Liver (tissue), 3 donors: Measurements from ENCODE around the gene OR2T1.

ENCODE experiments used
- GABPA ChIP-seq, 2 donors: IDR thresholded peaks in 1 of 2; conservative IDR thresholded peaks in 1 of 2; 2 replicates each; pipeline ENCODE4 v1.6.1; 2016; ENCODE audit warnings: antibody characterized with exemption in 2 of 2, mild to moderate bottlenecking in 1 of 2, moderate library complexity in 1 of 2
- TAF1 ChIP-seq: conservative IDR thresholded peaks from 2 replicates; pipeline ENCODE4 v1.6.1; 2016; ENCODE audit warnings: antibody characterized with exemption, mild to moderate bottlenecking
- YY1 ChIP-seq: IDR thresholded peaks from 2 replicates; pipeline ENCODE4 v1.6.1; 2016; ENCODE audit warnings: antibody characterized with exemption, mild to moderate bottlenecking
- TF ChIP-seq, protein P1 (sequence below): IDR thresholded peaks from 2 replicates; pipeline ENCODE4 v1.6.1; 2016; ENCODE audit warnings: antibody characterized with exemption
- TF ChIP-seq, protein P2 (sequence below): fragments of 150-350 bp; IDR thresholded peaks from 2 replicates; pipeline ENCODE4 v1.5.1; 2017; ENCODE audit warnings: improper control_type of control experiment, low read depth, low read length; ENCODE audit not compliant: missing input control
- donor health status: healthy.
- donor health status: healthy.

DNA sequence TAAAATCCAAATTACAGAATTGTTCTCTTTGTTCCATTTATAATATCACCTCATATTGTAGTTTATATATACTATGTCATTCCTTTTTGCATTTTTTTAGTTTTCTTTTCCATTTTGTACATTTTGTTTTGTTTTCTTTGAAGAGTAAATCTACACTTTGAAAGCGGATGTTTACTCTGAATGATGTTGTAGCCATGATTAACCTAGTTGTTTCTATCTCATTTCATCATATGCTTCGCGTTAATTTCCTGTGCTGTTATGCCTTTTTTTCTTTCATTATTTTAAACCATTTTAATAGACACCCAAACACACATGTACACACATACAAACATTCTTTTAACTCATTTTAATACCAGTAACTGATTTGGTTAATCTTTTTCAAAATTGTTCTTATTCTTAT lies 22.0 kb upstream of the OR2T1 start:
- TF ChIP-seq, protein P1, sequence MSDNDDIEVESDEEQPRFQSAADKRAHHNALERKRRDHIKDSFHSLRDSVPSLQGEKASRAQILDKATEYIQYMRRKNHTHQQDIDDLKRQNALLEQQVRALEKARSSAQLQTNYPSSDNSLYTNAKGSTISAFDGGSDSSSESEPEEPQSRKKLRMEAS = no peak
- TF ChIP-seq GABPA (IDR thresholded peaks at IDR 0.05 in 1 of 2, conservative IDR thresholded peaks at IDR 0.05 in 1 of 2) = no peak
- no peak for TF ChIP-seq YY1
- TF ChIP-seq, protein P2, sequence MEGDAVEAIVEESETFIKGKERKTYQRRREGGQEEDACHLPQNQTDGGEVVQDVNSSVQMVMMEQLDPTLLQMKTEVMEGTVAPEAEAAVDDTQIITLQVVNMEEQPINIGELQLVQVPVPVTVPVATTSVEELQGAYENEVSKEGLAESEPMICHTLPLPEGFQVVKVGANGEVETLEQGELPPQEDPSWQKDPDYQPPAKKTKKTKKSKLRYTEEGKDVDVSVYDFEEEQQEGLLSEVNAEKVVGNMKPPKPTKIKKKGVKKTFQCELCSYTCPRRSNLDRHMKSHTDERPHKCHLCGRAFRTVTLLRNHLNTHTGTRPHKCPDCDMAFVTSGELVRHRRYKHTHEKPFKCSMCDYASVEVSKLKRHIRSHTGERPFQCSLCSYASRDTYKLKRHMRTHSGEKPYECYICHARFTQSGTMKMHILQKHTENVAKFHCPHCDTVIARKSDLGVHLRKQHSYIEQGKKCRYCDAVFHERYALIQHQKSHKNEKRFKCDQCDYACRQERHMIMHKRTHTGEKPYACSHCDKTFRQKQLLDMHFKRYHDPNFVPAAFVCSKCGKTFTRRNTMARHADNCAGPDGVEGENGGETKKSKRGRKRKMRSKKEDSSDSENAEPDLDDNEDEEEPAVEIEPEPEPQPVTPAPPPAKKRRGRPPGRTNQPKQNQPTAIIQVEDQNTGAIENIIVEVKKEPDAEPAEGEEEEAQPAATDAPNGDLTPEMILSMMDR = no peak
- no peak for TF ChIP-seq TAF1
